ENCODE data around the gene ABCB9.

DNA sequence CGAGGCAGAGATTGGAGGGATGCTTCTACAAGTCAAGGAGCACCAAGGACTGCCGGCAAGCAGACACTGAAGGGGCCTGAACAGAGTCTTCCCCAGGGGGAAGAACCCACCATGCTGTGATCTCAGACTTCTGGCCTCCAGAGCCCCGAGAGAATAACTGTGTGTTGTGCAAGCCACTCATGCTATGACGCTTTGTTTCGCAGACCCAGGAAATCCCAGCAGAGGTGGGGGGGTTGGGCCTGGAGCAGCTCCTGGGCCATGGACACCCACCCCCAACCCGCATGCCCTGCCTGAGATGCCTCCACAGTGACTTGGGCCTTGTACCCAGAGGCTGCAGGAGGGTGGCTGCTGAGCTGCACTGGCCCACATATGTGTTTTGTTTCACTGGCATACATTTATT, 45.4 kb upstream of the ABCB9 start:
- TF ChIP-seq, protein P1, sequence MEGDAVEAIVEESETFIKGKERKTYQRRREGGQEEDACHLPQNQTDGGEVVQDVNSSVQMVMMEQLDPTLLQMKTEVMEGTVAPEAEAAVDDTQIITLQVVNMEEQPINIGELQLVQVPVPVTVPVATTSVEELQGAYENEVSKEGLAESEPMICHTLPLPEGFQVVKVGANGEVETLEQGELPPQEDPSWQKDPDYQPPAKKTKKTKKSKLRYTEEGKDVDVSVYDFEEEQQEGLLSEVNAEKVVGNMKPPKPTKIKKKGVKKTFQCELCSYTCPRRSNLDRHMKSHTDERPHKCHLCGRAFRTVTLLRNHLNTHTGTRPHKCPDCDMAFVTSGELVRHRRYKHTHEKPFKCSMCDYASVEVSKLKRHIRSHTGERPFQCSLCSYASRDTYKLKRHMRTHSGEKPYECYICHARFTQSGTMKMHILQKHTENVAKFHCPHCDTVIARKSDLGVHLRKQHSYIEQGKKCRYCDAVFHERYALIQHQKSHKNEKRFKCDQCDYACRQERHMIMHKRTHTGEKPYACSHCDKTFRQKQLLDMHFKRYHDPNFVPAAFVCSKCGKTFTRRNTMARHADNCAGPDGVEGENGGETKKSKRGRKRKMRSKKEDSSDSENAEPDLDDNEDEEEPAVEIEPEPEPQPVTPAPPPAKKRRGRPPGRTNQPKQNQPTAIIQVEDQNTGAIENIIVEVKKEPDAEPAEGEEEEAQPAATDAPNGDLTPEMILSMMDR (IDR thresholded peaks at IDR 0.05): no peak
- TF ChIP-seq POLR2A (IDR thresholded peaks at IDR 0.05): no peak

Measured in gastroesophageal sphincter (tissue), 3 donors.